Skin of body (tissue), 2 donors: ENCODE measurements around the gene ZNF689. TPM values are rescaled to one million over a fixed set of nuclear protein-coding genes. Genes with fewer than 3 reads are reported as not detected.

Source experiments
- DNase-seq: peaks from one replicate; lab custom pipeline; 2025; lab: John Stamatoyannopoulos, UW
- total RNA-seq: library from RNA; depleted of rRNA; stranded (reverse); fragments of >200 nt; gene quantifications from one replicate; pipeline ENCODE4 v1.2.3, GENCODE V29; 2014

The ZNF689 gene
- total RNA-seq: 3.3 TPM

DNA sequence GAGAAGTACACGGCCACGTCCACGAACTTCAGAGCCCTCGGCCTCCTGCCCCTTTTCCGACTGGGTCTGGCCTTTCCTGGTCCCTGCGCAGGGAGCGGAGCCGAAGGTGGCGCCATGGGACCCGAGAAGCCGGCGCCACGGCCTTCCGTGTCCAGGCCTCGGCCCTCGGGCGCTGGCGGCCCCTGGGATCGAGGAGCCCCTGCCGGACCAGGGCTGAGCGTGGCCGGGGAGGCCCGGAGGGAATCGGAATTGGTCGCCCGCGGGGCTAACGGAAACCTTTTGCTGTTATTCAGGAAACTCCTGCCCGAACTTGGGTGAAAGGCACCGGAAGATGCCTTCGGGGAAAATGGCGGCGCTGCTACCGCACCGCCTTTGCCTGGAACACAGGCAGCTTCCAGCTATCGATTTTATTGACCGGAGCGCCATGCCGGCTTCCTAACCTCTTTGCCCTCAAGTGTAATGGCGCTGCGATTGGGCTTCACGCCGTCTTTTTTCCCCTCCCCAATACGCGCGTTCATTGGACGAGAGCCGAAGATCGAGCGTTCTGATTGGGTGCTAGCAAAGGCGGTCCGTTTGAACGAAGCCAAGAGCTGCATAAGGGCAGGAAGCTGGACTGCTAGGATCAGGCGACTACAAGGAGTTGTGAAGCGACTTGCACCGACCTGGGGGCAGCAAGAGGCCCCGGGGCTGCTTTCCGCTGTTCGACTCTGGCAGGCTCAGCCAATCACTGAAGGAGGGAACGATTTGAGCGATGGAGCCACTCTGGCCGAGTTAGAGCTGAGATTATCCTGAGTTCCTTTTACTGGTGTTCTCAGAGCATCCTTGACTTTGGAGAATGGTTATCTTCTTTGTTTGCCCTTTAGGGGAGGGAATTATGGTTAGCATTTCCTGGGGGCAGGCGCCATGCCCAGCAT, at the start of gene ZNF689:
Gene ZNF689, minus strand, starts transcription at position 464 of the 914 bp plus-strand sequence. Its CDS starts 348 bp downstream, at position 116.
- peak; percentile 96 for DNase-seq

- DNase-seq: peak; percentile 97
Observed at GRCh38 chr16:30658731-30659506, 48.7 kb upstream of the ZNF689 start.

DNA sequence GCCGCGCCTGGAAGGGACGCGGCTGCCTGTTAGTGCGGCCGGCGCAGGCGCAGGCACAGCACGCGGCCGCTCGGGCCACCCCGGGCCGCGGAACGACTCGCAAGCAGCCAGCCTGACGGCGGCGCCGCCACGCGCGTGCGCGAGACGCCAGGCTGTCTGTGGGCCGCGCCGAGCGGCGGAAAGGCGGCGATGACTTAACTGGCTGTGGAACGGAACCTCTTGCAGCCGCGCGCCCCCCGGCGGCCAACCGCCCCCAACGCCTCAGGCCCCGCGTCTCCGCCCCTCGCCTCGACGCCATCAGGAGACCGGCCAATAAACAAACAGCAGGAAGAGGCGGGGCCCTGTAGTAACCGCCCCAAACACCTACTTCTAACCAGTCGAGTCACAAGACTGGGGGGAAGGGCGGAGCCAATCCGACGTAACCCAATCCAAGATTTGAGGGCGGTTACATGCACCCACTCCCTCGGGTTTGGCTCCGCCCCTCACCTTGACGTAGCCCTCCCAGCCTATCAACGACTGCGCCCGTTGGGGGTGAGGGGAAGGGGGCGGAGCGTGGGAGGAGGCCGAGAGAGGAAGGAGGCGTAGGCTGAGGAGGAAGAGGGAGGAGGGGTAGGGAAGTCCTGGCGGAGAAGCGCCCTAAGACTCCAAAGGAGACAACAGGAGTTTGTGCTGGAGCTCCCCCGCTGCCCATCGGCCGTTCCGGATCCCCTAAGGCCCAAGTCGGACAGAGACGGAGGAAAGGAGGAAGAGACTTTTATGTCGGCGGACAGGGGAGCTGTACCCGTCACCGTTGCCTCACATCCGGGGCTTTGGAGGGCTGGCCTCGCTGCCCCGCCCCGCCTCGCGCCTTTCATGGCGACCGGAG, 47.9 kb upstream of the ZNF689 start, which contains the start of gene FBRS:
Gene FBRS, plus strand, starts transcription at position 566 of the 865 bp plus-strand sequence. CDS start 1,088 bp downstream, outside the sequence.
- peak; percentile 100 for DNase-seq

GRCh38 chr16:30656974-30657865, 47.0 kb upstream of the ZNF689 start:
- DNase-seq: no peak

DNA sequence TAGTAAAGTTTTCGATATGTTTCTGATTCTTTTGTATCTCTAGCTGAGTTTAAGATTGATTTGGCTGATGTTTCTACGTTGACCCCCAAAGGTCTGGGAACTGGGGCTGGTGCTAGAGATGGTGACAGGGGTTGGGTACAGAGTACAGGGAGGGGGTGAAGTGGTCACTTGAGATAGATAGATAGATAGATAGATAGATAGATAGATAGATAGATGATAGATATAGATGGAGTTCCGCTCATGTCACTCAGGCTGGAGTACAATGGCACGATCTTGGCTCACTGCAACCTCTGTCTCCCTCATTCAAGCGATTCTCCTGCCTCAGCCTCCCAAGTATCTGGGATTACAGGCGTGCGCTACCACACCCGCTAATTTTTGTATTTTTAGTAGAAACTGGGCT, 46.2 kb upstream of the ZNF689 start:
- DNase-seq: no peak

DNA sequence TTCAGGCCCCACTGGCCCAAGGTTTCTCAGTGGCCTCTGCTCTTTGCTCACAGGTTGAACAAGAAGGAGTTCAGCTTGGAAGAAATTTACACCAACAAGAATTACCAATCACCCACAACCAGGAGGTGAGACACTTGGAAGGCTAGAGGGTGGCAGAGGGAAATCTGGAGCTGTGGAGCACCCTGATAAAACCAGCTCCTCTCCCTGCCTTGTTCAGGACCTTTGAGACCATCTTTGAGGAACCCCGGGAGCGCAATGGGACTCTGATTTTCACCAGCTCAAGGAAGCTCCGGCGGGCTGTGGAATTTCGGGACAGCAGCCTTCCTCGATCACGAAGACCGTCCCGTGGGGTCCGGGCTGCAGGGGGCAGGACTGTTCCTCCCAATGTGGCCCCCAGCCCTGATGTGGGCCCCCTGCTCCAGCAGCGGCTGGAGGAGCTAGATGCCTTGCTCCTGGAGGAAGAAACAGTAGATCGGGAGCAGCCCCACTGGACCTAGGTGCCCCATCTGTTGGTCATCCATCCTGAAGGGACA, 45.7 kb upstream of the ZNF689 start:
- DNase-seq: no peak

DNA sequence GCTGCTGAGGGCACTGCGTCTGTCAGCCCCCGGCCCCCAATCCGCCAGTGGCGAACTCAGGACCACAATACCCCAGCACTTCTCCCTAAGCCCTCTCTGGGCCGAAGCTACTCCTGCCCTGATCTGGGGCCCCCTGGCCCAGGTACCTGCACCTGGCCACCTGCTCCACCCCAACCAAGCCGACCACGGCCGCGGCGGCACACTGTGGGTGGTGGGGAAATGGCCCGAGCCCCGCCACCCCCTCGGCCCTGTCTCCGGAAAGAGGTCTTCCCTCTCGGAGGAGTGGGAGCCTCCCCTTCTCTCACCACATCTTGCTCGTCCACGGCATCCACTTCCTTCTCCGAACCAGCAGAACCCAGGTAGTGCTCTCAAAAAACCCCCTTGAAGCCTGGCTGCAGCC, 44.7 kb upstream of the ZNF689 start:
- DNase-seq: no peak

DNA sequence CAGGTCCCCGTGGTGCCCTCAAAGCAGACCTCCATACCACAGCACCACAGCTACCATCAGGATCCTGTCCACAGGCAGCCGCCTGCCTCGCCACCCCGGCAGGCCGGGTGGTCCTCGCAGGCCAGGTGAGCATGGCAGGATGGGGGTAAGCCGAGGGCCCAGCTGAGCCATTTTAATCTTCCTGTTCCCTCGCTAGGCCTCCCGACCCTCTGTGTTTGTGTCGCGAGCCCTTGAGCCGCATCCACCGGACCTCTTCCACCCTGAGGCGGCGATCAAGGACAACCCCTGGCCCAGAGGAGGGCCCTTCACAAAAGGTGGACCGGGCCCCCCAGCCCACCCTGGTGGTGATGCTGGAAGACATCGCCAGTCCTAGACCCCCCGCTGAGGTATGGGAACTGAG, 42.5 kb upstream of the ZNF689 start:
- DNase-seq: no peak

DNA sequence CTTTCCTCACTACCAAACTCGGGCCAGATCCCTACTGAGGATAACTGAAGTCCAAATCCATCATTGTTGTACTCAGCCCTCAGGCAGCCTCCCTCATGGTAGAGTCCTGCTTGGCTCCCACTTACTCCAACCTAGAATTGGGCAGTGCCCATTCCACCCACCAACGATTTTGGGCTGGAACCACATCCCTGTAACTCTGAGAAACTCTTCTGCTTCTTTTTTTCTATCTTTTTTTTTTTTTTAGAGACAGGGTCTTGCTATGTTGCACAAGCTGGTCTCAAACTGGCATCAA, 41.8 kb upstream of the ZNF689 start:
- DNase-seq: no peak

- DNase-seq: no peak
Observed at GRCh38 chr16:30651124-30652004, 41.2 kb upstream of the ZNF689 start.

- DNase-seq: peak; percentile 99
Observed at GRCh38 chr16:30650369-30651123, 40.4 kb upstream of the ZNF689 start, which contains the start of gene PRR14. TSS of gene PRR14 (plus strand) at chr16:30650960. CDS start at chr16:30651646, 686 bp downstream.

GRCh38 chr16:30649725-30650368, 39.7 kb upstream of the ZNF689 start:
- DNase-seq: no peak

DNA sequence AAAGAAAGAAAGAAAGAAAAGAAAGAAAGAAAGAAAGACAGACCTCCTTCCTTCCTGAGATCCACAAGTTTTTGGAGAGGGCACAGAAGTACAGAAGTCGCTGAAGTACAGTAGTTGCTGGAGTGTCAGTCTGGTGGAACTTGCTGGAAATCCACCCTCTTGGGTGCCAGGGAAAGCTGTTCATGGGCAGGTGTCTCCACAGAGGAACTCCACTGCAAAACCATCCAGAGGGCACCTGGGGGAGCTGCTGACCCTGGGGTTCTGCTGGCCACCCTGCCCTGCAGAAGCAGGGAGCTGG, 37.0 kb upstream of the ZNF689 start:
- DNase-seq: no peak

GRCh38 chr16:30645727-30646126, 35.5 kb upstream of the ZNF689 start:
- no peak for DNase-seq

DNA sequence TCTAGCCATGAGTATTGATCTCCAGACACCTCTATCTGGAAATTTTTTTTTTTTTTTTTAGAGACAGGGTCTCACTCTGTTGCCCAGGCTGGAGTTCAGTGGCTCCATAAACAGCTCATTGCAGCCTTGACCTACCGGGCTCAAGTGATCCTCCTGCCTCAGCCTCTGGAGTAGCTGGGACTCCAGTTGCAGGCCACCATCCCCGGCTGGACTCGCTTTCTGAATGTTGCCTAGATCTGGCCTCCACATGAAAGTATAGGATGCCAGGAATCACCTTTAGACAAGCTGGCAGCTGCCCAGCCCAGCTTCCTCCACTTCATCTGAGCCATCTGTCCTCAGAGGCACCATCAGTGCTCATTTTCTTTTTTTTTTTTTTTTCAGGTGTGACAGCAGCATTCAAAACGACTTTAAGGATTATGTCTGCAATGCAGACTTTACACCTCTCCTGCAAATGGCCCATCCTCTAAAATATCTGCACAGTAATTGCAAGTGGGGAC, 34.2 kb upstream of the ZNF689 start:
- no peak for DNase-seq

DNA sequence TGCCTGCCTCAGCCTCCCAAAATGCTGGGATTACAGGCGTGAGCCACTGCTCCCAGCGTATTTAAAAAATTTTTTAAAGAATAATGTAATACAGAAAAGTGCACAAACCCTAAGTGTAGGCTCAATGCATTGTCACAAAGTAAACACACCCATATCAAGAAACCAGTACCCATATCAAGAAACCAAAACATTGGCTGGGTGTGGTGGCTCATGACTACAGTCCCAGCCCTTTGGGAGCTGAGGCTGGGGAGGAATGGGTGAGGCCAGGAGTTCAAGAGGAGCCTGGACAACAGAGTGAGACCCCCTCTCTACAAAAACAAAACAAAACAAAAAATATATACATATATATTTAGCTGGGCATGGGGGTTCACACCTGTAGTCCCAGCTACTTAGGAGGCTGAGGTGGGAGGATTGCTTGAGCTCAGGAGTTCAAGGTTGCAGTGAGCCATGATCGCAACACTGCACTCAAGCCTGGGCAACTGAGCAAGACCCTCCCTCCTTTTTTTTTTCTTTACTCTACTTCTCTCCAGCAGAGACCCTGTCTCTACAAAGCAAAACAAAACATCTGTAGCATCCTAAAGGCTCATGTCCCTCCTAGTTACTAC, 31.3 kb upstream of the ZNF689 start:
- no peak for DNase-seq

DNA sequence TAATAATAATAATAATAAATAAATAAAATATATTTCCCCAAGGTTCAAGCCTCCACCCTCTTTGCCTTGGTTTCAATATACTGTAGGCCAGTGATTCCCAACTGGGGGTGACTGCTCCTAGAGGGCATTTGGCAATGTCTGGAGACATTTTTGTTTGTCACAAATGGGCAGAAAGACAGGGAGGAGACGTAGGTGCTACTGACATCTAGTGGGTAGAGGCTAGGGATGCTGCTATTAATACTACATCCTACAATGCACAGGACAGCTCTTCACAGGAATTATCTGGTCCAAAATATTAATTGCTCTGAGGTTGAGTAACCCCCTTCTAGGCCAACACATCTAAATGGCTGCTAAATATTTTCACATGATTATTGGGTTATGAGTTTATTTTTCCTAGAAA, 27.8 kb upstream of the ZNF689 start:
- DNase-seq: no peak
